Heart left ventricle (tissue), 13 donors: ENCODE results near the gene ARPC2.

Source experiments
- CTCF ChIP-seq, 12 donors: fragments of 200-600 bp; sonication (generic) in 4 of 12; IDR thresholded peaks; one replicate each; pipeline versions ENCODE4 v1.5.0 to v1.8.0; 2018 to 2022; ENCODE audit warnings: antibody characterized with exemption in 12 of 12, mild to moderate bottlenecking in 5 of 12
- POLR2A ChIP-seq, 2 donors: fragments of 450-650 bp; IDR thresholded peaks; one replicate each; pipeline ENCODE4 v1.6.1; 2017; ENCODE audit warnings: antibody characterized with exemption in 2 of 2, mild to moderate bottlenecking in 2 of 2, moderate library complexity in 2 of 2
- donor health status: ischemic (EF 13 %, LVEDD 7.1; RV severe dilation, severe dysfunction).
- donor health status: DM: no; HTN: yes; CAD: no.
- donor health status: DM: no; HTN: no; CAD: no.
- donor health status: ischemic (EF 25% LVEDD 6.9; RV normal size, moderate dysfunction).
- donor health status: ischemic (EF 25% LVEDD 5.7; RV mildly dilated, moderate dysfunction).
- donor health status: ischemic (EF 35%, LVEDD 5.7; RV mildly dilated, moderate dysfunction).
- donor health status: nonischemic (EF 11% LVEDD 7.7; RV severe dilation, severe dysfunction).
- donor health status: DM: yes; HTN: yes; CAD: no.
- donor health status: PGD.
- donor health status: ischemic (EF 29% LVEDD 5.4; RV normal size, mild dysfunction).
- donor health status: nonischemic (EF 23%, LVEDD 6.1; RV moderate dilation, normal function).

DNA sequence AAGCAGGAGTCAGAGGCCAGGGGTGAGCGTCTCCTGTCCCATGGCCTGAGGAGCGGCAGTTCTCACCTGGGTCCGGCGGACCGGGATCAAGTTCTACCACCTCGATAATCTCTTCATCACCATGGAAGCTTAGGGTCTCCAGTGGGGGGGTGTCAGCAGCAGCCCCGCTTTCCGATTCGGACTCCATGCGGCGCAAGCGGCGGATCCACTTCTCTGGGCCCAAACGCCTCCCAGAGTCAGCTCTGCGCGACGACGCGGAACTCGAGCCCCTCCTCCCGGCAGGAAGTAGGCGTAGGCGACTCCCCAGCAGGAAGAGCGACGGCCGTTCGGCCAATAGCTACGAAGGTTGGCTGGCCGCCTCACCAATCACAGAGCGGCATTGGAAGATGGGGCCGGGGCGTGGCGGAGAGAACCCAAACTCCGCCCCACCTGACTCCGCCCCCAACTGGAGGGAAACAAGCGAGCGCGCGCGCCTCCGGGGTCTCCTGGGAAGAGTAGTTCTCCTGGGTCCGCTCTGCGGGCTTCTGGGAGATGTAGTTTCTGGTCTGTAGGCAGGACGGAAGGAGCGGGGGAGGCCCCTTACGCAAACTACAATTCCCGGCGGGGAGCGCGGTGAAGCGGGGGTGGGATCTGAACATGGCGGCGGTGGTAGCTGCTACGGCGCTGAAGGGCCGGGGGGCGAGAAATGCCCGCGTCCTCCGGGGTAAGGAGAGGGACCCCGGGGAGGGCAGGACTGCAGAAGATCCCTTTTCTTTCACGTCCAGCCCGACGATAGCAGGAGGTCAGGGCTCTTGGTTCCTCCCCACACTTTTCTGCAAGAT lies 53.1 kb downstream of the ARPC2 start, which contains the start of the genes AAMP and PNKD:
- peak in 8 of 12 donors; percentile 26 to 56 (median 36) for TF ChIP-seq CTCF (IDR thresholded peaks at IDR 0.05)
- peak; percentile 15 to 89 for TF ChIP-seq POLR2A (IDR thresholded peaks at IDR 0.05)
